GM21526 (cell line): ENCODE results near the gene SF3B5.
"Not testable (repeated sequence)": the region's sequence is repeated elsewhere in the genome, so short reads cannot be mapped to it uniquely, and the experiment has no call there.

Experiments
- ATAC-seq: cut with Tn5 transposase; IDR thresholded peaks from one replicate; pipeline ENCODE4 v1.9.1; 2021; ENCODE audit warnings: moderate library complexity; ENCODE audit not compliant: unreplicated experiment, low FRiP score

The SF3B5 gene

DNA sequence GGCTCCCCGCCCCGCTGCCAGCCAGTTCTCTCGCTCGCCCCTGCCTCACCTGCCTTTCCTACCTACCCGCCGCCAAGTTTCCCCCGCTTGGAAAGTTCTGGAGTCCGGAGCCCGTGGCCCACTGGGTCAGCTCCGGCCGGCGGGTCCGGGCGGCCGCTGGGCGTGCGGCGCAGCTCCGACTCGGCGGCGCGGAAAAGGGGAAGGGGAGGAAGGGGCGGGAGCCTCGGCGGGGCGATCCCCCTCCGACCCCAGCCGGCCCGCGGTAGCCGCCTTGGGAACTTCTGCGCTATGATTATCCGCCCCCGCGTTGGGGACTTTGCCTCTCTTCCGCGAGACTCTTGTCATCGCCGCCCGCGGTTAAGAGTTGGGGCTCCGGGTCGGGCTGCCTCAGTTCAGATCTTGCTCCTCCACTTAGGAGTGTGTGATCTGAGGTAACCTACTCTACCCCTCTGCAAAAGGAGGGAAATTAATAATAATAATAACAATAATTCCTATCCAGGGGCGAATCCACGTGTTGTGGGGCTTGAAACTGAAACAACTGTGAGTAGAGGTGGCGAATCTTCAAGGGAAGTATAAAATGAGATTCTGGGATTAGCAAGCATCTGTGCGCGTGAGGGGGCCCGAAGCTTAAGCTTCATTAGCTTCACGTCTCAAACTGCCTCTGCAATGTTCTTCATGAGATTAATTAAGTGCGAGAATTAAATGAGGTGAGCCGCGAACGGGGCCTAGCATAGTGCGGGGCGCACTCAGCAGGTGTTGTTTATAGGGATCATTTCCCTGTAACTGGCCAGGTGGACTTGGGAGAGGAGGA, 30.8 kb downstream of the SF3B5 start:
- ATAC-seq, result peak; percentile 18

GRCh38 chr6:144063744-144064401, 31.5 kb downstream of the SF3B5 start:
- peak; percentile 82 for ATAC-seq

- no peak for ATAC-seq
Measured at GRCh38 chr6:144063246-144063743, 32.1 kb downstream of the SF3B5 start.

- no peak for ATAC-seq
Measured at GRCh38 chr6:144062786-144063185, 32.6 kb downstream of the SF3B5 start.

DNA sequence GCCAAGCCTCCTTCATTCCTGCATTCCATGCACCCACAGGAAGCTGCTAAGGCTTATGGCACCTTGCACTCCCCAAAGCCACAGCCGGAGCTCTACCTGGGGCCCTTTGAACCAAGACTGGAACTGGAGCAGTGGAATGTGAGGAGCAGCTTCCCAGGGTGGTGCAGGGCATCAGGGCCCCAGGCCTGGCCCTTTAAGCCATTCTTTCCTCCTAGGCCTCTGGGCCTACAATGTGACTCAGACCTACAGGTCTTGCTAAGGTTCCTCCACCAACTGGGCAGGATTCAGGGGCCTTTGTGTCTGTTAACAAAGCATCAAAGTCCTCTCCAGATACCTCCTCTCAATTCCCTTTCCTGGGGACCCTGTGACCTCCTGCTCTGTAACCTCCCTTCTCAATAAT, 36.2 kb downstream of the SF3B5 start:
- no peak for ATAC-seq

DNA sequence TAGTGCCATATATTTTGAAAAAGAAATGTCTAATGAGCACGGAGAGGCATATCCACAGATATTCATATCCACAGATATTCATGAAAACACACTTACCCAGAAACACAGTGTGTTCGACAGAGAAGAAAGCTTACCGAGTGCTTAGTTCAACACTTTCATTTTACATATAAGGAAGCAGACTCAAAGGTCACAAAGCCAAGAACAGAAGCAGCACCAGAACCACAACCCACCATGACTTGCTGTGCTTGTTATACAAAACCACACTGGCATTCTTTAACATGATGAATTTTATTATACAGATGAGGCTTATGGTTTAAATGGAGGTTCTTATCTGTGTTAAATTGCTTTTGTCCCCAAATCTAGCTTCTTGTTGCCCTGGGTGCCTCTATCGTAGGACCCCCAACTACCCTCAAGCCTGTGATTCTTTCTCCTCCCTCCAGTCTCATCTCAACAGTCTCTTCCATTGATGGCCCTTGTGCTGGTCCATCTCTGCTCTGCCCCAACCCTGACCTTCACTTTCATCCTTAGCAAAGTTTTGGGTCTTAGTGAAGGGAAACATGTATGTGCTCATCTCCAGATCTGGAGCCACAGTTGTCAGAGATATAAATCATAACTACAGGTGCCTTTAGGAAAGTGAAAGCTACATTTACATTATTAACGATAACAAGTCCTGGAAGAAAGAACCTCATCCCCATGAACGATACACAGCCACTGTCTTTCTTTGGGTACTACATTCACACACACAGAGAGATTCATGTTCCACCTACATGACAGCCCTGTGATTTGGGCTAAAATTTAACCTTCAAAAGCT, 40.0 kb downstream of the SF3B5 start:
- ATAC-seq, result peak; percentile 76

- no peak for ATAC-seq
Measured at GRCh38 chr6:144053601-144054000, 41.8 kb downstream of the SF3B5 start.

- ATAC-seq, result no peak
Measured at GRCh38 chr6:144052488-144052887, 42.9 kb downstream of the SF3B5 start.

DNA sequence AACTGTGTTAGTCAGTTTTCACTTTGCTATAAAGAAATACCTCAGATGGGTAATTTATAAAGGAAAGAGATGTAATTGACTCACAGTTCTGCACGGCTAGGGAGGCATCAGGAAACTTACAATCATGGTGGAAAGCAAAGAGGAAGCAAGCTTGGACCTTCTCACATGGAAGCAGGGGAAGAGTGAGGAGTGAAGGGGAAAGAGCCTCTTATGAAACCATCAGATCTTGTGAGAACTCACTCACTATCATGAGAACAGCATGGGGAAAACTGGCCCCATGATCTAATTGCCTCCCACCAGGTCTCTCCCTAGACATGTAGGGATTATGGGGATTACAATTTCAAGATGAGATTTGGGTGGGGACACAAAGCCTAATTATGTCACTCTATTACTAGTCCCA, 46.0 kb downstream of the SF3B5 start:
- ATAC-seq, result no peak

GRCh38 chr6:144047688-144048087, 47.7 kb downstream of the SF3B5 start:
- ATAC-seq, result no peak

GRCh38 chr6:144046672-144047071, 48.7 kb downstream of the SF3B5 start:
- ATAC-seq, result not testable (repeated sequence)

- ATAC-seq, result not testable (repeated sequence)
Measured at GRCh38 chr6:144044989-144045388, 50.4 kb downstream of the SF3B5 start.
